Parathyroid adenoma (tissue), 2 donors: ENCODE data around the gene PTOV1.

Experiments
- H2AFZ ChIP-seq: fragments of 300-600 bp; sonication (generic); one replicate; pipeline ENCODE4 v1.7.0; 2017; ENCODE audit warnings: antibody characterized with exemption, mild to moderate bottlenecking
- H3K27ac ChIP-seq: fragments of 300-600 bp; sonication (generic); one replicate; pipeline ENCODE4 v1.7.0; 2017
- H3K27me3 ChIP-seq: fragments of 300-600 bp; sonication (generic); one replicate; pipeline ENCODE4 v1.7.0; 2017; ENCODE audit warnings: low read length; ENCODE audit not compliant: control insufficient read depth, insufficient read depth
- H3K36me3 ChIP-seq: fragments of 300-600 bp; sonication (generic); one replicate; pipeline ENCODE4 v1.7.0; 2017; ENCODE audit warnings: low read length; ENCODE audit not compliant: control insufficient read depth, insufficient read depth
- H3K4me1 ChIP-seq: fragments of 300-600 bp; sonication (generic); one replicate; pipeline ENCODE4 v1.7.0; 2017; ENCODE audit warnings: control low read depth
- H3K4me2 ChIP-seq: fragments of 300-600 bp; sonication (generic); one replicate; pipeline ENCODE4 v1.7.0; 2017; ENCODE audit warnings: low read length
- H3K4me3 ChIP-seq: fragments of 300-600 bp; sonication (generic); one replicate; pipeline ENCODE4 v1.7.0; 2017; ENCODE audit warnings: low read depth, low read length
- H3K79me2 ChIP-seq: fragments of 300-600 bp; sonication (generic); one replicate; pipeline ENCODE4 v1.7.0; 2017; ENCODE audit warnings: control low read depth
- H3K9ac ChIP-seq: fragments of 300-600 bp; sonication (generic); one replicate; pipeline ENCODE4 v1.7.0; 2017; ENCODE audit warnings: mild to moderate bottlenecking
- H3K9me3 ChIP-seq: fragments of 300-600 bp; sonication (generic); one replicate; pipeline ENCODE4 v1.7.0; 2017; ENCODE audit warnings: low read length; ENCODE audit not compliant: control insufficient read depth
- TF ChIP-seq, protein P1 (sequence below): fragments of 300-600 bp; sonication (generic); IDR thresholded peaks from one replicate; pipeline ENCODE4 v1.7.0; 2017; ENCODE audit warnings: antibody characterized with exemption, mild to moderate bottlenecking
- donor health status: primary hyperparathyroidism.

Gene PTOV1

GRCh38 chr19:49882643-49883042 is 31.7 kb downstream of the PTOV1 start:
- TF ChIP-seq, protein P1, sequence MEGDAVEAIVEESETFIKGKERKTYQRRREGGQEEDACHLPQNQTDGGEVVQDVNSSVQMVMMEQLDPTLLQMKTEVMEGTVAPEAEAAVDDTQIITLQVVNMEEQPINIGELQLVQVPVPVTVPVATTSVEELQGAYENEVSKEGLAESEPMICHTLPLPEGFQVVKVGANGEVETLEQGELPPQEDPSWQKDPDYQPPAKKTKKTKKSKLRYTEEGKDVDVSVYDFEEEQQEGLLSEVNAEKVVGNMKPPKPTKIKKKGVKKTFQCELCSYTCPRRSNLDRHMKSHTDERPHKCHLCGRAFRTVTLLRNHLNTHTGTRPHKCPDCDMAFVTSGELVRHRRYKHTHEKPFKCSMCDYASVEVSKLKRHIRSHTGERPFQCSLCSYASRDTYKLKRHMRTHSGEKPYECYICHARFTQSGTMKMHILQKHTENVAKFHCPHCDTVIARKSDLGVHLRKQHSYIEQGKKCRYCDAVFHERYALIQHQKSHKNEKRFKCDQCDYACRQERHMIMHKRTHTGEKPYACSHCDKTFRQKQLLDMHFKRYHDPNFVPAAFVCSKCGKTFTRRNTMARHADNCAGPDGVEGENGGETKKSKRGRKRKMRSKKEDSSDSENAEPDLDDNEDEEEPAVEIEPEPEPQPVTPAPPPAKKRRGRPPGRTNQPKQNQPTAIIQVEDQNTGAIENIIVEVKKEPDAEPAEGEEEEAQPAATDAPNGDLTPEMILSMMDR = no peak
- Histone ChIP-seq H3K36me3 (no peaks in the 10 kb centered on the region), H3K27me3 (no peaks in the 10 kb centered on the region), H3K9me3 (no peaks in the 10 kb centered on the region), H3K4me3 (no peak overlapping the region), H3K9ac (no peak overlapping the region), H3K4me1 (no peaks in the 10 kb centered on the region), H3K27ac (no peak overlapping the region), H2AFZ (no peak overlapping the region), H3K4me2 (no peak overlapping the region), H3K79me2 (no peaks in the 10 kb centered on the region)

GRCh38 chr19:49883094-49883493 is 32.1 kb downstream of the PTOV1 start:
- Histone ChIP-seq H3K36me3 (no peaks in the 10 kb centered on the region), H3K4me3 (no peak overlapping the region), H2AFZ (no peak overlapping the region), H3K9me3 (no peaks in the 10 kb centered on the region), H3K27me3 (no peaks in the 10 kb centered on the region), H3K79me2 (no peaks in the 10 kb centered on the region), H3K27ac (no peak overlapping the region), H3K4me2 (no peak overlapping the region), H3K4me1 (no peaks in the 10 kb centered on the region), H3K9ac (no peak overlapping the region)
- TF ChIP-seq, protein P1 = no peak

DNA sequence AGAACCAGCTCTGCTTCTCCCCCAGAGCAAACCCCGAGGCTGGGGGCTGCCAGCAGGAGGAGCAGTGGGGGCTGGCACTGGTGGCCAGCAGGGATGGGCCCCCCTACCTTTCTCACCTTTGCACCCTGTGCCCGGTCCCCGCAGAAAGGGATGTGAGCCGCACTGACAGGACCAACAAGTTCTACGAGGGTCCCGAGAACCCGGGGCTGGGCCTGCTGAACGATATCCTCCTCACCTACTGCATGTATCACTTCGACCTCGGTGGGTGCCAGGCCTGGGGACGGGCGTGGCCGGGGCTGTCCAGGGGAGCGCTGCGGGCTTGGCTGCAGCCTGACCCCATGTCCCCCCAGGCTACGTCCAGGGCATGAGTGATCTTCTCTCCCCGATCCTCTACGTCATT is 33.1 kb downstream of the PTOV1 start:
- Histone ChIP-seq H3K4me1 (no peaks in the 10 kb centered on the region), H2AFZ (no peak overlapping the region), H3K4me2 (no peak overlapping the region), H3K27me3 (no peaks in the 10 kb centered on the region), H3K79me2 (no peaks in the 10 kb centered on the region), H3K4me3 (no peak overlapping the region), H3K9me3 (no peaks in the 10 kb centered on the region), H3K36me3 (no peaks in the 10 kb centered on the region), H3K27ac (no peak overlapping the region), H3K9ac (no peak overlapping the region)
- TF ChIP-seq, protein P1 = no peak

DNA sequence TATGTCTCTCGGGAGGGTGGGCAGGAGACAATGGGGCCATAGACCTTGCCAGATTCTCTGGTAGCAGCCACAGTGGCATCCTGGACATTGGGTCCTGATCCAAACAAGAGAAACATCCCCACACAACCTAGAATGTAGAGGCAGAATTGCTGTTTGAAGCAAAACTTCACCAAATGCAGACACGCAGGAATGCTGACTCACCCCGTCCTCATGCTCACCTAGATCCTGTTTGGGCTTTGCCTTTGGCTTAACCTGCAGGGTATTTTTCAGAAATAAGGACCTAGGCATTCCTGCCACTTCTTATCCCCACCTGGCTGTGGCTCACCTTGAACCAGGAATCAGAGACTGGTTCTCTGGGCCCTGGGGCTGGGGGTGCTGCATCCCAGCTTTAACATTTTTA is 33.8 kb downstream of the PTOV1 start:
- H3K27ac ChIP-seq = no peak overlapping the region
- no peak overlapping the region for H3K9ac ChIP-seq
- H3K27me3 ChIP-seq = no peaks in the 10 kb centered on the region
- H3K4me2 ChIP-seq = no peak overlapping the region
- H2AFZ ChIP-seq = no peak overlapping the region
- H3K79me2 ChIP-seq = no peaks in the 10 kb centered on the region
- H3K4me1 ChIP-seq = no peaks in the 10 kb centered on the region
- H3K9me3 ChIP-seq = no peaks in the 10 kb centered on the region
- H3K4me3 ChIP-seq = no peak overlapping the region
- TF ChIP-seq, protein P1 = no peak
- no peaks in the 10 kb centered on the region for H3K36me3 ChIP-seq

DNA sequence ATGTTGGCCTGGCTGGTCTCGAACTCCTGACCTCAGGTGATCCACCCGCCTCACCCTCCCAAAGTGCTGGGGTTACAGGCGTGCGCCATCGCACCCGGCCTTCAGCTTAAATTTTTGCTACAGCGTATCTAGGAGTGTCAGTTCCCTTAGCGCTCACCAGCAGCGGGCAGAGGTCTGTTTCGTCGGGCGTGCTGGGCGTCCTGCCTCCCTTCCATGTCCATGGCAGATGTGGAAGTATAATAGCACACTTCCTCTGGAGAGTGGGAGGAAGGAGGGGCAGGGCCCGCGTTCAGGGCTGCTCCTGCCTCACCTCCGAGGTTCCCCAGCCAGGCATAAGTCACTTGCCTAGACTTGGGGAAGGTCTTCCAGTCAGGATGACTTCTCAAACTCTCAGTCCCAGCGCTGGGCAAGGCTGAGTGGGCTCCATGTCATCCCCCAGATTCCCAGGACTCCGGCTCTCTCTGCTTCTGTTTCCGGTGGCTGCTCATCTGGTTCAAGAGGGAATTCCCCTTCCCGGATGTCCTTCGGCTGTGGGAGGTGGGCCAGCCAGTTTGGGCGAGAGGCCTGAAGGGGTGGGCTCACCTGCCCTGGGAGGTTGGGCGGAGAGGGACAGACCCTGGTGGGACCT is 36.2 kb downstream of the PTOV1 start:
- H3K4me2 ChIP-seq = no peak overlapping the region
- no peaks in the 10 kb centered on the region for H3K36me3 ChIP-seq
- TF ChIP-seq, protein P1 = no peak
- H3K27me3 ChIP-seq = no peaks in the 10 kb centered on the region
- H3K4me3 ChIP-seq = no peak overlapping the region
- no peaks in the 10 kb centered on the region for H3K79me2 ChIP-seq
- H3K9me3 ChIP-seq = no peaks in the 10 kb centered on the region
- no peak overlapping the region for H3K27ac ChIP-seq
- H3K4me1 ChIP-seq = no peaks in the 10 kb centered on the region
- no peak overlapping the region for H3K9ac ChIP-seq
- H2AFZ ChIP-seq = no peak overlapping the region
